ENCODE measurements around the gene DLG1. TPM values are rescaled to one million over a fixed set of nuclear protein-coding genes. Genes with fewer than 3 reads are reported as not detected.
"Not testable (repeated sequence)": the region's sequence is repeated elsewhere in the genome, so short reads cannot be mapped to it uniquely, and the experiment has no call there.

DLG1 gene
- total and polyA plus RNA-seq, 4 donors: 12.7 to 51.2 (median 22.3) TPM

GRCh38 chr3:197212290-197212689 is 86.1 kb downstream of the DLG1 start:
- no peak for DNase-seq (ENCODE audit: low spot score)
- Histone ChIP-seq H3K4me3 (ENCODE audit: low read depth in 1 of 3, low read length in 3 of 3) (no peak overlapping the region), H3K27ac (ENCODE audit: low read depth in 1 of 2, low read length in 2 of 2) (no peak overlapping the region), H3K9me3 (ENCODE audit: control insufficient read depth in 4 of 4, low read length in 3 of 4) (no peaks in the 10 kb centered on the region), H3K36me3 (ENCODE audit: control insufficient read depth in 4 of 4, insufficient read depth in 3 of 4, low read depth in 1 of 4, low read length in 3 of 4) (no peaks in the 10 kb centered on the region), H3K4me1 (ENCODE audit: control insufficient read depth in 4 of 4, insufficient read depth in 4 of 4, low read length in 3 of 4) (peaks cover 0 to 3% (median 0%) of the 10 kb centered on the region in 4 donors), H3K27me3 (ENCODE audit: control insufficient read depth in 4 of 4, insufficient read depth in 4 of 4, low read length in 3 of 4) (no peaks in the 10 kb centered on the region), H3K9ac (ENCODE audit: low read depth in 1 of 2, low read length in 2 of 2) (no peak overlapping the region)
- WGBS: 98% methylated on average over 5 of the region's 5 CpGs
- TF ChIP-seq GABPA (IDR thresholded peaks at IDR 0.05 in 1 of 2, conservative IDR thresholded peaks at IDR 0.05 in 1 of 2) (no peak), HNF4G (IDR thresholded peaks at IDR 0.05) (no peak), ATF3 (IDR thresholded peaks at IDR 0.05) (no peak), SP1 (IDR thresholded peaks at IDR 0.05) (no peak), TAF1 (conservative IDR thresholded peaks at IDR 0.05) (no peak), CTCF (IDR thresholded peaks at IDR 0.05; ENCODE audit: low read depth, low read length, missing input control) (no peak), FOXA1 (IDR thresholded peaks at IDR 0.05) (no peak), MAX (IDR thresholded peaks at IDR 0.05) (no peak), YY1 (IDR thresholded peaks at IDR 0.05) (no peak), ZBTB33 (IDR thresholded peaks at IDR 0.05) (no peak), FOXA2 (IDR thresholded peaks at IDR 0.05) (no peak), HNF4A (conservative IDR thresholded peaks at IDR 0.05) (no peak), REST (IDR thresholded peaks at IDR 0.05) (no peak), NR2F2 (IDR thresholded peaks at IDR 0.05) (no peak), RAD21 (IDR thresholded peaks at IDR 0.05) (no peak), JUND (IDR thresholded peaks at IDR 0.05) (no peak), EGR1 (IDR thresholded peaks at IDR 0.05; ENCODE audit: low read depth in 2 of 2) (no peak), RXRA (IDR thresholded peaks at IDR 0.05) (no peak)

GRCh38 chr3:197211698-197212097 is 86.7 kb downstream of the DLG1 start:
- not testable (repeated sequence) for H3K4me3 ChIP-seq (ENCODE audit: low read depth in 1 of 3, low read length in 3 of 3); DNase-seq (ENCODE audit: low spot score); H3K4me1 ChIP-seq (ENCODE audit: control insufficient read depth in 4 of 4, insufficient read depth in 4 of 4, low read length in 3 of 4); H3K9me3 ChIP-seq (ENCODE audit: control insufficient read depth in 4 of 4, low read length in 3 of 4); H3K9ac ChIP-seq (ENCODE audit: low read depth in 1 of 2, low read length in 2 of 2); H3K27me3 ChIP-seq (ENCODE audit: control insufficient read depth in 4 of 4, insufficient read depth in 4 of 4, low read length in 3 of 4); H3K36me3 ChIP-seq (ENCODE audit: control insufficient read depth in 4 of 4, insufficient read depth in 3 of 4, low read depth in 1 of 4, low read length in 3 of 4); H3K27ac ChIP-seq (ENCODE audit: low read depth in 1 of 2, low read length in 2 of 2)
- 97% methylated on average over 4 of the region's 4 CpGs for WGBS

All from liver (tissue), 9 donors.